Measurements from ENCODE around the gene GZMM. TPM values are rescaled to one million over a fixed set of nuclear protein-coding genes. Genes with fewer than 3 reads are reported as not detected.
"Not testable (repeated sequence)": the region's sequence is repeated elsewhere in the genome, so short reads cannot be mapped to it uniquely, and the experiment has no call there.

Gene GZMM
- total RNA-seq, 1 donor from 2014 or later = not detected

GRCh38 chr19:583968-584239, 40.1 kb downstream of the GZMM start:
- DNase-seq (ENCODE audit: low spot score) = no peak
- H3K36me3 Mint-ChIP-seq (ENCODE audit: low read depth, unreplicated experiment) = no peaks in the 10 kb centered on the region
- peaks cover 10% of the 10 kb centered on the region for H3K27me3 Mint-ChIP-seq (ENCODE audit: unreplicated experiment)
- no peak overlapping the region for H3K27ac Mint-ChIP-seq (ENCODE audit: unreplicated experiment)
- H3K4me3 Mint-ChIP-seq (ENCODE audit: unreplicated experiment) = no peak overlapping the region
- TF ChIP-seq CTCF (IDR thresholded peaks at IDR 0.05; ENCODE audit: unreplicated experiment) = no peak
- no peaks in the 10 kb centered on the region for H3K4me1 Mint-ChIP-seq (ENCODE audit: unreplicated experiment)
- no peaks in the 10 kb centered on the region for H3K9me3 Mint-ChIP-seq (ENCODE audit: unreplicated experiment)

GRCh38 chr19:584240-585001, 40.6 kb downstream of the GZMM start:
- Mint-ChIP-seq H3K27ac (ENCODE audit: unreplicated experiment) (no peak overlapping the region), H3K27me3 (ENCODE audit: unreplicated experiment) (peaks cover 10% of the 10 kb centered on the region), H3K9me3 (ENCODE audit: unreplicated experiment) (no peaks in the 10 kb centered on the region), H3K4me3 (ENCODE audit: unreplicated experiment) (no peak overlapping the region), H3K4me1 (ENCODE audit: unreplicated experiment) (no peaks in the 10 kb centered on the region), H3K36me3 (ENCODE audit: low read depth, unreplicated experiment) (no peaks in the 10 kb centered on the region)
- TF ChIP-seq CTCF (IDR thresholded peaks at IDR 0.05; ENCODE audit: unreplicated experiment) = peak; percentile 90
- DNase-seq (ENCODE audit: low spot score) = peak; percentile 85

GRCh38 chr19:585146-585545, 41.3 kb downstream of the GZMM start:
- H3K27me3 Mint-ChIP-seq (ENCODE audit: unreplicated experiment) = peaks cover 10% of the 10 kb centered on the region
- H3K9me3 Mint-ChIP-seq (ENCODE audit: unreplicated experiment); H3K36me3 Mint-ChIP-seq (ENCODE audit: low read depth, unreplicated experiment); H3K27ac Mint-ChIP-seq (ENCODE audit: unreplicated experiment); H3K4me3 Mint-ChIP-seq (ENCODE audit: unreplicated experiment); DNase-seq (ENCODE audit: low spot score); H3K4me1 Mint-ChIP-seq (ENCODE audit: unreplicated experiment): not testable (repeated sequence)

GRCh38 chr19:585551-586110, 41.8 kb downstream of the GZMM start:
- Mint-ChIP-seq H3K9me3 (ENCODE audit: unreplicated experiment) (no peaks in the 10 kb centered on the region), H3K27me3 (ENCODE audit: unreplicated experiment) (peaks cover 10% of the 10 kb centered on the region), H3K4me3 (ENCODE audit: unreplicated experiment) (no peak overlapping the region), H3K27ac (ENCODE audit: unreplicated experiment) (no peak overlapping the region), H3K36me3 (ENCODE audit: low read depth, unreplicated experiment) (no peaks in the 10 kb centered on the region), H3K4me1 (ENCODE audit: unreplicated experiment) (no peaks in the 10 kb centered on the region)
- DNase-seq (ENCODE audit: low spot score) = no peak
- no peak for TF ChIP-seq CTCF (IDR thresholded peaks at IDR 0.05; ENCODE audit: unreplicated experiment)

GRCh38 chr19:588093-588740, 44.4 kb downstream of the GZMM start:
- Mint-ChIP-seq H3K27ac (ENCODE audit: unreplicated experiment) (no peak overlapping the region), H3K27me3 (ENCODE audit: unreplicated experiment) (peaks cover 18% of the 10 kb centered on the region), H3K4me3 (ENCODE audit: unreplicated experiment) (no peak overlapping the region), H3K4me1 (ENCODE audit: unreplicated experiment) (no peaks in the 10 kb centered on the region), H3K36me3 (ENCODE audit: low read depth, unreplicated experiment) (no peaks in the 10 kb centered on the region), H3K9me3 (ENCODE audit: unreplicated experiment) (no peaks in the 10 kb centered on the region)
- peak; percentile 71 for DNase-seq (ENCODE audit: low spot score)
- no peak for TF ChIP-seq CTCF (IDR thresholded peaks at IDR 0.05; ENCODE audit: unreplicated experiment)

Measured in endothelial cell (in vitro differentiated cells).